Astrocyte (in vitro differentiated cells and primary cell): ENCODE data around the gene IL17D. TPM values are rescaled to one million over a fixed set of nuclear protein-coding genes. Genes with fewer than 3 reads are reported as not detected.
A peak's percentile ranks its signal among the peaks of the same experiment; 100 is the strongest.

Source experiments
- DNase-seq: peaks from one replicate; pipeline ENCODE4 v3.0.0-alpha.2; 2010; ENCODE audit warnings: low read depth
- FAIRE-seq: peaks from 2 replicates; lab custom pipeline; 2011; peaks lifted over from hg19 to GRCh38; lab: Jason Lieb, UNC
- H2AFZ ChIP-seq: 2 replicates; pipeline ENCODE4 v1.6.0; 2012; ENCODE audit warnings: low read depth, low read length, inconsistent platforms
- H3K27ac ChIP-seq: 2 replicates; pipeline ENCODE4 v1.5.1; 2011; ENCODE audit warnings: low read depth, low read length, inconsistent platforms
- H3K27me3 ChIP-seq: 2 replicates; pipeline ENCODE4 v1.6.0; 2011; ENCODE audit warnings: low read length, inconsistent platforms; ENCODE audit not compliant: insufficient read depth
- H3K36me3 ChIP-seq: 2 replicates; pipeline ENCODE4 v1.5.1; 2011; ENCODE audit warnings: low read length, inconsistent platforms; ENCODE audit not compliant: insufficient read depth
- H3K4me1 ChIP-seq: 2 replicates; pipeline ENCODE4 v1.5.1; 2011; ENCODE audit warnings: low read length, inconsistent platforms; ENCODE audit not compliant: insufficient read depth
- H3K4me2 ChIP-seq: 2 replicates; pipeline ENCODE4 v1.6.0; 2012; ENCODE audit warnings: low read length, inconsistent platforms
- H3K4me3 ChIP-seq: 2 replicates; pipeline ENCODE4 v1.5.1; 2011; ENCODE audit warnings: low read depth, mild to moderate bottlenecking, low read length, inconsistent platforms; ENCODE audit not compliant: insufficient read depth
- H3K79me2 ChIP-seq: 2 replicates; pipeline ENCODE4 v1.6.0; 2012; ENCODE audit warnings: mild to moderate bottlenecking, low read length, inconsistent platforms; ENCODE audit not compliant: insufficient read depth
- H3K9ac ChIP-seq: 2 replicates; pipeline ENCODE4 v1.6.0; 2012; ENCODE audit warnings: mild to moderate bottlenecking, low read length, inconsistent platforms
- H3K9me3 ChIP-seq: 2 replicates; pipeline ENCODE4 v1.5.1; 2012; ENCODE audit warnings: low read depth, mild to moderate bottlenecking, low read length, inconsistent platforms; ENCODE audit not compliant: insufficient read depth
- H4K20me1 ChIP-seq: 2 replicates; pipeline ENCODE4 v1.6.0; 2012; ENCODE audit warnings: low read length, inconsistent platforms; ENCODE audit not compliant: insufficient read depth
- H3K27ac Mint-ChIP-seq: one replicate; pipeline ENCODE4 v1.8.0; 2021; ENCODE audit warnings: mild to moderate bottlenecking, mixed read lengths; ENCODE audit not compliant: unreplicated experiment
- H3K27me3 Mint-ChIP-seq: one replicate; pipeline ENCODE4 v1.8.0; 2021; ENCODE audit warnings: low read depth, mixed read lengths; ENCODE audit not compliant: unreplicated experiment
- H3K36me3 Mint-ChIP-seq: one replicate; pipeline ENCODE4 v1.8.0; 2021; ENCODE audit warnings: low read depth, mixed read lengths; ENCODE audit not compliant: unreplicated experiment
- H3K4me1 Mint-ChIP-seq: one replicate; pipeline ENCODE4 v1.8.0; 2021; ENCODE audit warnings: low read depth, mixed read lengths; ENCODE audit not compliant: unreplicated experiment
- H3K4me3 Mint-ChIP-seq: one replicate; pipeline ENCODE4 v1.8.0; 2021; ENCODE audit warnings: mild to moderate bottlenecking, moderate library complexity, mixed read lengths; ENCODE audit not compliant: unreplicated experiment
- H3K9me3 Mint-ChIP-seq: one replicate; pipeline ENCODE4 v1.8.0; 2021; ENCODE audit warnings: mild to moderate bottlenecking, mixed read lengths; ENCODE audit not compliant: unreplicated experiment
- CTCF ChIP-seq: IDR thresholded peaks from 2 replicates; pipeline ENCODE4 v1.5.1; 2011; ENCODE audit warnings: low read depth, mild to moderate bottlenecking, inconsistent platforms, low read length, moderate library complexity; ENCODE audit not compliant: insufficient read depth
- EZH2 ChIP-seq: IDR thresholded peaks from 2 replicates; pipeline ENCODE4 v1.6.1; 2012; ENCODE audit warnings: mild to moderate bottlenecking, low read length, inconsistent platforms; ENCODE audit not compliant: insufficient read depth
- total RNA-seq: library from RNA; stranded (reverse); gene quantifications from 2 replicates; pipeline ENCODE4 v1.2.1, GENCODE V29; 2021

Gene IL17D
- total RNA-seq, 1 donor from 2014 or later, result 1.9 TPM

- H3K4me2 ChIP-seq, result no peak overlapping the region
- H3K36me3 Mint-ChIP-seq, result no peaks in the 10 kb centered on the region
- H3K79me2 ChIP-seq, result no peaks in the 10 kb centered on the region
- peaks cover 21% of the 10 kb centered on the region for H3K4me1 Mint-ChIP-seq
- H3K9me3 ChIP-seq, result no peaks in the 10 kb centered on the region
- no peak overlapping the region for H3K9ac ChIP-seq
- no peak for FAIRE-seq
- no peak for TF ChIP-seq EZH2
- TF ChIP-seq CTCF, result no peak
- no peak overlapping the region for H3K4me3 ChIP-seq
- no peak overlapping the region for H3K4me3 Mint-ChIP-seq
- H3K27ac ChIP-seq, result no peak overlapping the region
- no peaks in the 10 kb centered on the region for H4K20me1 ChIP-seq
- no peaks in the 10 kb centered on the region for H3K27me3 ChIP-seq
- peaks cover 7% of the 10 kb centered on the region for H3K27me3 Mint-ChIP-seq
- peaks cover 26% of the 10 kb centered on the region for H3K4me1 ChIP-seq
- H3K36me3 ChIP-seq, result no peaks in the 10 kb centered on the region
- H3K27ac Mint-ChIP-seq, result no peak overlapping the region
- no peak for DNase-seq
- H3K9me3 Mint-ChIP-seq, result no peaks in the 10 kb centered on the region
- no peak overlapping the region for H2AFZ ChIP-seq
Measured at GRCh38 chr13:20709782-20710181, 6.3 kb downstream of the IL17D start.

- TF ChIP-seq CTCF (peak; percentile 38), EZH2 (no peak)
- Histone ChIP-seq H3K4me1 (peaks cover 27% of the 10 kb centered on the region), H2AFZ (no peak overlapping the region), H3K4me2 (no peak overlapping the region), H3K4me3 (no peak overlapping the region), H4K20me1 (no peaks in the 10 kb centered on the region), H3K79me2 (no peaks in the 10 kb centered on the region), H3K9ac (no peak overlapping the region), H3K27ac (no peak overlapping the region), H3K9me3 (no peaks in the 10 kb centered on the region), H3K27me3 (peaks cover 3% of the 10 kb centered on the region), H3K36me3 (no peaks in the 10 kb centered on the region)
- Mint-ChIP-seq H3K27ac (no peak overlapping the region), H3K4me1 (peaks cover 23% of the 10 kb centered on the region), H3K36me3 (no peaks in the 10 kb centered on the region), H3K27me3 (peaks cover 5% of the 10 kb centered on the region), H3K4me3 (no peak overlapping the region), H3K9me3 (no peaks in the 10 kb centered on the region)
- FAIRE-seq, result no peak
- DNase-seq, result no peak
Measured at GRCh38 chr13:20711301-20712044, 8.0 kb downstream of the IL17D start.

- TF ChIP-seq EZH2, result no peak
- TF ChIP-seq CTCF, result no peak
- H3K9me3 ChIP-seq, result no peaks in the 10 kb centered on the region
- H3K79me2 ChIP-seq, result no peaks in the 10 kb centered on the region
- peak overlapping the region; percentile 88 for H3K4me2 ChIP-seq
- H4K20me1 ChIP-seq, result no peaks in the 10 kb centered on the region
- peak overlapping the region; percentile 33 for H3K4me3 ChIP-seq
- H3K4me3 Mint-ChIP-seq, result no peak overlapping the region
- H3K27me3 Mint-ChIP-seq, result peaks cover 7% of the 10 kb centered on the region
- no peaks in the 10 kb centered on the region for H3K9me3 Mint-ChIP-seq
- H3K36me3 Mint-ChIP-seq, result no peaks in the 10 kb centered on the region
- H3K27ac Mint-ChIP-seq, result peak overlapping the region; percentile 87
- DNase-seq, result no peak
- H3K27me3 ChIP-seq, result peaks cover 5% of the 10 kb centered on the region
- FAIRE-seq, result no peak
- H3K4me1 Mint-ChIP-seq, result peaks cover 23% of the 10 kb centered on the region
- peak overlapping the region; percentile 57 for H2AFZ ChIP-seq
- peaks cover 27% of the 10 kb centered on the region for H3K4me1 ChIP-seq
- H3K27ac ChIP-seq, result no peak overlapping the region
- peak overlapping the region; percentile 59 for H3K9ac ChIP-seq
- no peaks in the 10 kb centered on the region for H3K36me3 ChIP-seq
Measured at GRCh38 chr13:20713014-20713376, 9.5 kb downstream of the IL17D start.
